NCI-H748 treated with DMSO at 0.1 percent for 48 hours (cell line): ENCODE results near the gene CC2D1B.
A peak's percentile ranks its signal among the peaks of the same experiment; 100 is the strongest.

Experiments used
- DNase-seq: peaks from one replicate; lab custom pipeline; 2025; lab: John Stamatoyannopoulos, UW

CC2D1B gene

GRCh38 chr1:52359676-52360594 is 6.1 kb downstream of the CC2D1B start:
- no peak for DNase-seq

GRCh38 chr1:52358851-52359497 is 7.0 kb downstream of the CC2D1B start:
- no peak for DNase-seq

- DNase-seq: no peak
Measured at GRCh38 chr1:52357397-52357796, 8.6 kb downstream of the CC2D1B start.

GRCh38 chr1:52356818-52357355 is 9.1 kb downstream of the CC2D1B start:
- DNase-seq: no peak

GRCh38 chr1:52355847-52356505 is 10.0 kb downstream of the CC2D1B start:
- no peak for DNase-seq

GRCh38 chr1:52355436-52355835 is 10.6 kb downstream of the CC2D1B start:
- no peak for DNase-seq

- no peak for DNase-seq
Measured at GRCh38 chr1:52352690-52353089, 13.3 kb downstream of the CC2D1B start.

GRCh38 chr1:52348704-52349300 is 17.2 kb downstream of the CC2D1B start:
- no peak for DNase-seq

GRCh38 chr1:52346653-52347052 is 19.4 kb downstream of the CC2D1B start:
- no peak for DNase-seq

- DNase-seq: no peak
Measured at GRCh38 chr1:52345252-52345651, 20.8 kb downstream of the CC2D1B start.

GRCh38 chr1:52343979-52344378 is 22.0 kb downstream of the CC2D1B start:
- DNase-seq: no peak

- DNase-seq: no peak
Measured at GRCh38 chr1:52341655-52342260, 24.2 kb downstream of the CC2D1B start.

- no peak for DNase-seq
Measured at GRCh38 chr1:52337439-52337838, 28.6 kb downstream of the CC2D1B start.

GRCh38 chr1:52334906-52335528 is 31.0 kb downstream of the CC2D1B start:
- DNase-seq: no peak

- no peak for DNase-seq
Measured at GRCh38 chr1:52332411-52332810, 33.6 kb downstream of the CC2D1B start.

- no peak for DNase-seq
Measured at GRCh38 chr1:52328615-52329014, 37.4 kb downstream of the CC2D1B start.

GRCh38 chr1:52325786-52326185 is 40.2 kb downstream of the CC2D1B start:
- DNase-seq: no peak

GRCh38 chr1:52323731-52324130 is 42.3 kb downstream of the CC2D1B start:
- DNase-seq: no peak

GRCh38 chr1:52321061-52321460 is 44.9 kb downstream of the CC2D1B start:
- no peak for DNase-seq

GRCh38 chr1:52306227-52307006 is 59.6 kb downstream of the CC2D1B start:
- DNase-seq: peak; percentile 3
